Mesendoderm (in vitro differentiated cells): ENCODE results near the gene TJP2.

Experiments used
- DNase-seq: peaks from one replicate; pipeline ENCODE4 v3.0.0; 2013
- H2AK5ac ChIP-seq: 2 replicates; pipeline ENCODE4 v1.6.1; 2013; ENCODE audit warnings: low read length, inconsistent platforms
- H2BK120ac ChIP-seq: 2 replicates; pipeline ENCODE4 v1.6.1; 2013; ENCODE audit warnings: low read depth, mild to moderate bottlenecking, low read length, moderate library complexity, mixed read lengths
- H2BK15ac ChIP-seq: replicated peaks from 2 replicates; pipeline ENCODE4 v1.6.1; 2013; ENCODE audit warnings: low read depth, mild to moderate bottlenecking, moderate library complexity
- H2BK5ac ChIP-seq: 2 replicates; pipeline ENCODE4 v1.6.1; 2013; ENCODE audit warnings: low read length, inconsistent platforms
- H3K18ac ChIP-seq: 2 replicates; pipeline ENCODE4 v1.6.1; 2013; ENCODE audit warnings: mild to moderate bottlenecking, low read length, mixed read lengths
- H3K23ac ChIP-seq: one replicate; pipeline ENCODE4 v1.6.1; 2013; ENCODE audit warnings: low read length
- H3K27ac ChIP-seq: 2 replicates; pipeline ENCODE4 v1.5.1; 2013; ENCODE audit warnings: low read depth, mild to moderate bottlenecking, inconsistent platforms, low read length, moderate library complexity
- H3K27me3 ChIP-seq: 2 replicates; pipeline ENCODE4 v1.6.1; 2013; ENCODE audit warnings: low read length, control low read depth, mild to moderate bottlenecking, inconsistent platforms; ENCODE audit not compliant: insufficient read depth, poor library complexity
- H3K36me3 ChIP-seq: 2 replicates; pipeline ENCODE4 v1.6.1; 2013; ENCODE audit warnings: low read length, inconsistent platforms; ENCODE audit not compliant: control insufficient read depth, insufficient read depth
- H3K4ac ChIP-seq: one replicate; pipeline ENCODE4 v1.6.1; 2013; ENCODE audit warnings: low read depth, mild to moderate bottlenecking, low read length, moderate library complexity
- H3K4me1 ChIP-seq: 2 replicates; pipeline ENCODE4 v1.6.1; 2013; ENCODE audit warnings: low read depth, low read length, inconsistent platforms; ENCODE audit not compliant: control insufficient read depth
- H3K4me2 ChIP-seq: 2 replicates; pipeline ENCODE4 v1.6.1; 2013; ENCODE audit warnings: low read length
- H3K4me3 ChIP-seq: 2 replicates; pipeline ENCODE4 v1.5.1; 2013; ENCODE audit warnings: mild to moderate bottlenecking, low read length
- H3K56ac ChIP-seq: one replicate; pipeline ENCODE4 v1.6.1; 2013; ENCODE audit warnings: low read length
- H3K79me1 ChIP-seq: 2 replicates; pipeline ENCODE4 v1.6.1; 2013; ENCODE audit warnings: low read length, inconsistent platforms
- H3K79me2 ChIP-seq: 2 replicates; pipeline ENCODE4 v1.6.1; 2013; ENCODE audit warnings: mild to moderate bottlenecking, low read length; ENCODE audit not compliant: control insufficient read depth, insufficient read depth
- H3K9ac ChIP-seq: 2 replicates; pipeline ENCODE4 v1.6.1; 2013; ENCODE audit warnings: low read length, inconsistent platforms
- H4K5ac ChIP-seq: one replicate; pipeline ENCODE4 v1.6.1; 2013; ENCODE audit warnings: low read length
- H4K8ac ChIP-seq: one replicate; pipeline ENCODE4 v1.6.1; 2013; ENCODE audit warnings: low read depth, mild to moderate bottlenecking, control low read depth, low read length, moderate library complexity
- WGBS: extraction: QIAGEN DNeasy Blood & Tissue Kit; methylation state at CpG from one replicate; pipeline ENCODE4 v1.1.7; 2013; ENCODE audit warnings: low lambda C conversion rate, missing lambda C conversion rate; ENCODE audit not compliant: insufficient coverage; ENCODE audit errors: extremely low coverage; 5-methylcytosine and 5-hydroxymethylcytosine counted together

TJP2 gene

GRCh38 chr9:69173497-69173890 lies 583 bp upstream of the TJP2 start:
- peak overlapping the region; percentile 89 for H3K9ac ChIP-seq
- no peak overlapping the region for H3K4ac ChIP-seq
- H4K5ac ChIP-seq = no peak overlapping the region
- H3K27ac ChIP-seq = no peak overlapping the region
- peak overlapping the region; percentile 44 for H3K4me2 ChIP-seq
- no peak overlapping the region for H4K8ac ChIP-seq
- H3K4me1 ChIP-seq = peaks cover 15% of the 10 kb centered on the region
- H2BK120ac ChIP-seq = no peak overlapping the region
- H3K79me2 ChIP-seq = peaks cover 9% of the 10 kb centered on the region
- no CpG with 5 or more reads among the region's 17 CpGs for WGBS
- DNase-seq = no peak
- H3K79me1 ChIP-seq = peaks cover 4% of the 10 kb centered on the region
- H3K23ac ChIP-seq = no peak overlapping the region
- no peaks in the 10 kb centered on the region for H3K36me3 ChIP-seq
- peak overlapping the region; percentile 86 for H3K56ac ChIP-seq
- peak overlapping the region; percentile 12 for H3K18ac ChIP-seq
- H3K27me3 ChIP-seq = no peaks in the 10 kb centered on the region
- no peak overlapping the region for H2AK5ac ChIP-seq
- no peak overlapping the region for H2BK5ac ChIP-seq
- peak overlapping the region; percentile 11 for H3K4me3 ChIP-seq
- H2BK15ac ChIP-seq = no peak overlapping the region

DNA sequence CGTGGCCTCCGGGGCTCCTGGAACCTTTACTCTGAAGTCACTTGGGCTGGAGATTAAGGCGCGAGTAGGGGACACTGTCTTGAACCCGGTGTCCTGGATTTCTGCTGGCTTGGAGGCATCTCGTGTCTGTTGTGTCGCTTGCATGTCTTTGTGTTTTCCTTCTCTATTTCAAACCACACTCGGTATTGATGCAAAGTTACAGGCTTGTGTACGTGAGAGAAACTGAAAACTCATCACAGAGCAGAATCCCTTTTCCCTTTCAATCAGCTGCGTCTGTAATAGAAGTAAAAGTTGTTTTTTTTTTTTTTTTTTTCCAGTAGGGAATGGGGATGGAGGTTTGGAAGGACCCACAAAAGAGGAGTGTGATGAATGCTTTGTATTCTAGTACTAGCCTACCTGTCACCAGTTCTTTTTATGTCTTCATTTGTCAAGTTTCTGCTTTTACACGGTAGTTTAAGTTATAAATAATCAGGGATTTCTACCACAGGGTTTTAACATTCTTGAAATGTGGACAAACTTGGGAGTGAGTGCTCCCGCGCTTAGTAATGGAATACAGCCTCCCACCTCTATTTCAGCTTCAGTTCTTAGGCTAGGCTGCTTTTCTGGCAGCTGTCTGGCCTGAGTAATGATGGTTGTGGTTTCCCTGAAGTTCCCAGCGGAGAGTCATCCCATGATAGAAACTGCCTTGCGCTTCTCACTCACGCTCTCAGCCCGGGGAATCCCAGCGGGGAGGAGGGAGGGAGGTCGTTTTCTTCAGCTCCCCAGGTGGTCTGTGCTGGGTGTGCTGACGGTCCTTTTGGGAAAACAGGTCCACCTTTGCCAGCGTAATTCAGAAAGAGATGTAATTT lies 763 bp downstream of the TJP2 start:
- Histone ChIP-seq H3K4me3 (peak overlapping the region; percentile 80), H3K56ac (peak overlapping the region; percentile 86), H2BK15ac (no peak overlapping the region), H3K4ac (no peak overlapping the region), H3K4me1 (peaks cover 16% of the 10 kb centered on the region), H2BK120ac (no peak overlapping the region), H3K4me2 (peak overlapping the region; percentile 96), H4K8ac (no peak overlapping the region), H3K79me1 (peaks cover 4% of the 10 kb centered on the region), H3K18ac (no peak overlapping the region), H3K36me3 (no peaks in the 10 kb centered on the region), H3K79me2 (peaks cover 10% of the 10 kb centered on the region), H2BK5ac (no peak overlapping the region), H2AK5ac (no peak overlapping the region), H3K27me3 (no peaks in the 10 kb centered on the region), H4K5ac (no peak overlapping the region), H3K27ac (no peak overlapping the region), H3K23ac (peak overlapping the region; percentile 51), H3K9ac (peak overlapping the region; percentile 89)
- no CpG with 5 or more reads among the region's 21 CpGs for WGBS
- DNase-seq = peak; percentile 74

DNA sequence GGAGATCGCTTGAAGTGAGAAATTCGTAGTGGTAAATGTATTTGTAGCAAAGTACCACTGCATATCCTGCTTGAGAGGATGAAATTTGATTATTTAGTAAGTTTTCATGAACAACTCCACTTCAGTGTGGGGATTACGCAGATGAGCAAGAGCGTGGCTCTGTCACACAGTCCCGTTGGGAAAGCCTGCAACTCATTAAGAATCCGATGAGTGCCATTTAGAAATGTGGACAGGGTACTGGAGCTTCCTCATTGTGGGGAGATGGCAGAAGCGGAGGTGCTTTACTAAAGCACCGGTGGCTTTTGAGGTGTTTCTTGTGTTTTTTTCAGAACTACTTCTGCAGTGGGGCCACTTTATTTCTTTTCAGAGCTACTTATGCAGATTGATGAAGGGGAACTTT lies 1.4 kb downstream of the TJP2 start:
- Histone ChIP-seq H2BK120ac (no peak overlapping the region), H3K18ac (no peak overlapping the region), H4K8ac (no peak overlapping the region), H3K23ac (no peak overlapping the region), H3K4me3 (no peak overlapping the region), H3K4me2 (peak overlapping the region; percentile 9), H2BK5ac (no peak overlapping the region), H3K79me1 (peaks cover 4% of the 10 kb centered on the region), H3K4ac (no peak overlapping the region), H3K4me1 (peaks cover 16% of the 10 kb centered on the region), H3K79me2 (peaks cover 10% of the 10 kb centered on the region), H3K9ac (peak overlapping the region; percentile 29), H3K27me3 (no peaks in the 10 kb centered on the region), H3K36me3 (no peaks in the 10 kb centered on the region), H2BK15ac (no peak overlapping the region), H3K56ac (peak overlapping the region; percentile 35), H2AK5ac (no peak overlapping the region), H4K5ac (no peak overlapping the region), H3K27ac (no peak overlapping the region)
- DNase-seq = no peak
- WGBS = no CpG with 5 or more reads among the region's 8 CpGs

GRCh38 chr9:69176471-69177171 lies 2.5 kb downstream of the TJP2 start:
- no peak overlapping the region for H2AK5ac ChIP-seq
- no peak overlapping the region for H3K4me3 ChIP-seq
- no peak overlapping the region for H2BK120ac ChIP-seq
- H3K4me1 ChIP-seq = peaks cover 15% of the 10 kb centered on the region
- H3K36me3 ChIP-seq = no peaks in the 10 kb centered on the region
- no peak for DNase-seq
- H3K27ac ChIP-seq = no peak overlapping the region
- H3K4me2 ChIP-seq = no peak overlapping the region
- H3K23ac ChIP-seq = no peak overlapping the region
- H3K18ac ChIP-seq = no peak overlapping the region
- H3K56ac ChIP-seq = no peak overlapping the region
- no peak overlapping the region for H2BK15ac ChIP-seq
- WGBS = 100% methylated on average over 2 of the region's 9 CpGs
- no peak overlapping the region for H3K4ac ChIP-seq
- H3K79me1 ChIP-seq = peaks cover 4% of the 10 kb centered on the region
- H4K8ac ChIP-seq = no peak overlapping the region
- no peak overlapping the region for H3K9ac ChIP-seq
- no peaks in the 10 kb centered on the region for H3K27me3 ChIP-seq
- H2BK5ac ChIP-seq = no peak overlapping the region
- H4K5ac ChIP-seq = no peak overlapping the region
- peaks cover 13% of the 10 kb centered on the region for H3K79me2 ChIP-seq

- no peak overlapping the region for H2BK5ac ChIP-seq
- H3K4me1 ChIP-seq = peaks cover 15% of the 10 kb centered on the region
- no peak overlapping the region for H3K9ac ChIP-seq
- peaks cover 1% of the 10 kb centered on the region for H3K36me3 ChIP-seq
- H3K79me1 ChIP-seq = peaks cover 6% of the 10 kb centered on the region
- H2AK5ac ChIP-seq = no peak overlapping the region
- no peak overlapping the region for H4K8ac ChIP-seq
- no peak overlapping the region for H3K23ac ChIP-seq
- no peak overlapping the region for H2BK15ac ChIP-seq
- H3K79me2 ChIP-seq = peaks cover 19% of the 10 kb centered on the region
- H3K4me3 ChIP-seq = no peak overlapping the region
- no peaks in the 10 kb centered on the region for H3K27me3 ChIP-seq
- no peak overlapping the region for H2BK120ac ChIP-seq
- no peak for DNase-seq
- H4K5ac ChIP-seq = no peak overlapping the region
- no peak overlapping the region for H3K4me2 ChIP-seq
- H3K4ac ChIP-seq = no peak overlapping the region
- WGBS = no CpG with 5 or more reads among the region's 3 CpGs
- no peak overlapping the region for H3K18ac ChIP-seq
- no peak overlapping the region for H3K56ac ChIP-seq
- no peak overlapping the region for H3K27ac ChIP-seq
Measured at GRCh38 chr9:69178583-69179011, 4.5 kb downstream of the TJP2 start.
